Measurements from ENCODE around the gene SPON1. TPM values are rescaled to one million over a fixed set of nuclear protein-coding genes. Genes with fewer than 3 reads are reported as not detected.

Gene SPON1
- total RNA-seq, 4 donors from 2014 or later, result 58.5 to 344 (median 105) TPM

DNA sequence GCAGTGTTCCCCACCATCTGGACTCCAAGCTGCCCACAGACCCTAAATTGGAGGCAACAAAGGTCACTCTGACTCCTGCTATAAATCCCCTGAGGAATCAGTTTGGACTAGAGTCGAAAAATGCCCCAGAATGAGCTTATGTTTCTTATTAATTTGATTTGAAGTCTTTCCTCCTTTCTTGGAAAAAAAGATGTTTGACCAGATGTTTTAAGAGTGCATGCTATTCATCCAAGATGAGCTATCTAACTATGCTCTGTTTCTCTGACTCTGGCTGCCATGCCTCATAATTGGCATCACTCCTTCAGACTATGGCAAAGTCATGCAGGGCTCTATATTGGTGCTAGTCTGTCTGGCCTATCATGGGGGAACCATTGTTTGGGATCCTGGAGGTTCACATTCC is 174.0 kb downstream of the SPON1 start:
- TF ChIP-seq, protein P1, sequence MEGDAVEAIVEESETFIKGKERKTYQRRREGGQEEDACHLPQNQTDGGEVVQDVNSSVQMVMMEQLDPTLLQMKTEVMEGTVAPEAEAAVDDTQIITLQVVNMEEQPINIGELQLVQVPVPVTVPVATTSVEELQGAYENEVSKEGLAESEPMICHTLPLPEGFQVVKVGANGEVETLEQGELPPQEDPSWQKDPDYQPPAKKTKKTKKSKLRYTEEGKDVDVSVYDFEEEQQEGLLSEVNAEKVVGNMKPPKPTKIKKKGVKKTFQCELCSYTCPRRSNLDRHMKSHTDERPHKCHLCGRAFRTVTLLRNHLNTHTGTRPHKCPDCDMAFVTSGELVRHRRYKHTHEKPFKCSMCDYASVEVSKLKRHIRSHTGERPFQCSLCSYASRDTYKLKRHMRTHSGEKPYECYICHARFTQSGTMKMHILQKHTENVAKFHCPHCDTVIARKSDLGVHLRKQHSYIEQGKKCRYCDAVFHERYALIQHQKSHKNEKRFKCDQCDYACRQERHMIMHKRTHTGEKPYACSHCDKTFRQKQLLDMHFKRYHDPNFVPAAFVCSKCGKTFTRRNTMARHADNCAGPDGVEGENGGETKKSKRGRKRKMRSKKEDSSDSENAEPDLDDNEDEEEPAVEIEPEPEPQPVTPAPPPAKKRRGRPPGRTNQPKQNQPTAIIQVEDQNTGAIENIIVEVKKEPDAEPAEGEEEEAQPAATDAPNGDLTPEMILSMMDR (IDR thresholded peaks at IDR 0.05; ENCODE audit: low read depth), result no peak

DNA sequence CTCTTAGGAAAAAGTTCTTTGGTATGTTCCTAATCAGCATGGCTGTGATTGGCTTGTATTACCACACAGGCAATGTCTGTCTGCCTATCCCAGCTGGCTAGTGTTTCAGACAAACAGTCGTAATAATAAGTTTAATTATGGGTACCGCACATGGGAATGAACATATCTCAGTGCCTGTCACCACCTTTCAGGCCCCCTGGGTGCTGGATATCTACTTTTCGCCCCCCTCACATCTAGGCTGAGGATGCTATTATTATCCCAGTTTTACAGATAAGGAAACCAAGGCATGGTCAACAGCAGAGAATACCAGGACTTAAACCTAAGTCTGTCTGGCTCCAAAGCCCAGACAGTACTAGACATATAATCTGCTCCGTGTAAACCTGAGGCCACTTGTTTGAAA is 174.8 kb downstream of the SPON1 start:
- TF ChIP-seq, protein P1 (IDR thresholded peaks at IDR 0.05; ENCODE audit: low read depth), result no peak

DNA sequence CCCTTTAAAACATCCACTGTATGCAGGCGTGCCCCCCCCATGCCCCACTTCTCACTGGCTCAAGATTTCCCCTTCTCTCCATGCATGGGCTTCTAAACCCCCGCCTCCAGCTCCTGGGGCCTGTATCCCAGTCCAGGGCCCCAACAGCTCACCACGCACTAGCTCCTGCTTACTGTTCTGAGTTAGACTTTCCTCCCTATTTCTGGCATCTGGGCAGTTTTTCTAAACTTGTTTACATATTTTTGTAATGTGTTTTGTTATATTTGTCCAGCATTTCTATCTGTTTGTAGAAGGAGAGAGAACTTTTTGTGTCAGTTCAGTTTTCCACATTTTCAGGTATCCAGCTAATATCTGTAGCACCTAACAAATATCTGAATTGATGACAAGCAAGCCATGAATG is 178.5 kb downstream of the SPON1 start:
- TF ChIP-seq, protein P1 (IDR thresholded peaks at IDR 0.05; ENCODE audit: low read depth), result no peak

DNA sequence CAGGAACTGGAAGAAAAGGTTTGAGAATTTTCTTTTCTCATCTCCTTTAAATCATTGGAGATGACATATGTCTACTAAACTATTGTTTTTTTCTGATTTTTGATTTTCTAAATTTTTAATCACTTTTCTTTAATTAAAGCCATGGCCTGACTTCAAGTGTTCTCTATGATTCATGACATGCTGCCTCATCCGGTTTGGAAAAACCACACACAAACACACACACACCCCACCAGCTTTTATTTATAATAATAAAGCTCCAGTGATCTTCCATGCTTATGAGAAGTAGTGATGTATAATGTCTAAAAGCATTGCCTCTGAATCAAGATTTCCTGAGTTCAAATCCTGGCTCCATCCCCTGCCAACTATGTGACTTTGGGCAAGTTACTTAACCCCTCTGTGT is 179.2 kb downstream of the SPON1 start:
- TF ChIP-seq, protein P1 (IDR thresholded peaks at IDR 0.05; ENCODE audit: low read depth), result no peak

DNA sequence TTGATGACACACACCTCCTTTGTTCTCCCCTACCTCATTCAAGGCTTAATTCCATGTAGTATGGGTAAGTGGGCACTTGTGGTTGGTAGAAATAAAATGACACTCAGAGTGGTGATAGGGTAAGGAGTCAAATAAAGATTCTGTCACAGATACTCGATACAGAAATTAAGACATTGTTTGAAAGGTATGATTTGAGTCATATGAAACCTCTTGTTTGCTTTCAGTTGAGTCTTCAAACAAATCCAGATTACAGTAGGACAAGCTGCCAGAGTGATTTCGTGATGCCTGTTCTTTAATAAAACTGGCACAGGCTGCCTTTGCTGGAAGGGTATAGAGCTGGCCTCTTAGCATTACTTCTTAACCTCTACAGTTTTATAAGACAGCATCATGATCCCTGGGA is 182.4 kb downstream of the SPON1 start:
- TF ChIP-seq, protein P1 (IDR thresholded peaks at IDR 0.05; ENCODE audit: low read depth), result no peak

DNA sequence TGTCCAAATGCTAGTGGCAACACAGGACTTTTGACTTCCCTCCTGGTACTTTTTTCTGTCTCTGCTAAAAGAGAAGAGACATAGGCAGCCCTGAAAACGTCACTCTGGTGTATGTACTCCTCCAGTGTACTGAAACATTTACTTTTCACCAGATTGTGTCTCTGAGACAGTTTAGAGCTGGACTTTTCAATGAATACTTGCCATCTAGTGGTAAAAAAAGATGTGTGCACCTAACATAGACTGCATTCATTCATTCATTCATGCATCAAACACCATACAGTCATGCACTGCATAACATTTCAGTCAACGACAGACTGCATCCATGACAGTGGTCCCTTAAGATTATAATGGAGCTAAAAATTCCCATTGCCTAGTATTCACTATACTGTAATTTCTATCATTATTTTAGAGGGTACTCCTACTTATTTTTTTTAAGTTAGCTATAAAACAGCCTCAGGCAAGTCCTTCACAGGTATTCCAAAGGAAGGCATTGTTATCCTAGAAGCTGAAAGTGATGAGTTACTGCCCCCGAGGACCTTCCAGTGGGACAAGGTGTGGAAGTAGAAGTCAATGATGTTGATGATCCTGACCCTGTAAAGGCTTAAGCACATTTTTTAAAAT is 186.2 kb downstream of the SPON1 start:
- TF ChIP-seq, protein P1 (IDR thresholded peaks at IDR 0.05; ENCODE audit: low read depth), result no peak

DNA sequence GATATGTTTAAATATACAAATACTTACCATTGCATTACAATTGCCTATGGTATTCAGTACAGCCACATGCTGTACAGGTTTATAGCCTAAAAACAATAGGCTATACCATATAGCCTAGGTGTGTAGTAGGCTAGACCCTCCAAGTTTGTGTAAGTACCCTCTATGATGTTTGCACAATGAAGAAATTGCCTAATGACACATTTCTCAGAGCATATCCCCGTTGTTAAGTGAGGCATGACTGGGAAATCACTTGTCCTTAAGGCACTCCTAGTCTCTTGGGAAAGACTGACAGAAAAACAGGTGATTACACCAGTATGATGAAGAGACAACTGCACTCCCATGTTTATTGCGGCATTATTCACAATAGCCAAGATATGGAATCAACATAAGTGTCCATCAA is 187.2 kb downstream of the SPON1 start:
- TF ChIP-seq, protein P1 (IDR thresholded peaks at IDR 0.05; ENCODE audit: low read depth), result no peak

Data from subcutaneous adipose tissue (tissue), 4 donors.